ENCODE measurements around the gene SYT7. TPM values are rescaled to one million over a fixed set of nuclear protein-coding genes. Genes with fewer than 3 reads are reported as not detected.
A peak's percentile ranks its signal among the peaks of the same experiment; 100 is the strongest.

The SYT7 gene
- total and polyA plus RNA-seq, 2 of the 8 experiments (the other 6 are each of a cell fraction or from before 2014, with no cell fraction given), result 9.6 to 10.5 TPM

- no peak for FAIRE-seq
- CTCF ChIA-PET (ENCODE audit: partially characterized antibody), result interaction anchor here (0.6 to 17.1 kb wide), 25 partner anchors 8 to 135 kb away, joined by 3 to 335 read pairs (median 4); a partner anchor contains a TSS
- no peak overlapping the region for H2AFZ ChIP-seq (ENCODE audit: low read length)
- TF ChIP-seq ATF2 (IDR thresholded peaks at IDR 0.05; ENCODE audit: low read length) (no peak), TAF1 (IDR thresholded peaks at IDR 0.05; ENCODE audit: low read depth, low read length) (no peak), POLR2AphosphoS5 (IDR thresholded peaks at IDR 0.05; ENCODE audit: low read depth, low read length) (no peak), USF2 (IDR thresholded peaks at IDR 0.05; ENCODE audit: low read length) (no peak), NANOG (IDR thresholded peaks at IDR 0.05; ENCODE audit: insufficient read depth, low read depth, low read length, poor library complexity, severe bottlenecking) (no peak), JUN (IDR thresholded peaks at IDR 0.05; ENCODE audit: low read depth, low read length) (no peak), RFX5 (IDR thresholded peaks at IDR 0.05; ENCODE audit: borderline replicate concordance, low read depth, low read length) (no peak), CBX8 (IDR thresholded peaks at IDR 0.05; ENCODE audit: borderline replicate concordance, low read depth, low read length) (no peak), CEBPB (IDR thresholded peaks at IDR 0.05; ENCODE audit: low read depth, low read length) (no peak), TAF7 (optimal IDR thresholded peaks at IDR 0.05; ENCODE audit: borderline replicate concordance, low read depth, low read length) (no peak)
Measured at GRCh38 chr11:61581931-61582330, 1.1 kb upstream of the SYT7 start.

More at GRCh38 chr11:61581931-61582330, 1.1 kb upstream of the SYT7 start:
- Histone ChIP-seq H2BK120ac (replicated peaks; ENCODE audit: low read depth, low read length) (no peak overlapping the region), H4K8ac (ENCODE audit: extremely low read depth, insufficient read depth, low read length) (no peak overlapping the region), H3K4me3 (ENCODE audit: extremely low read depth in 1 of 4, insufficient read depth in 2 of 4, low read depth in 3 of 4, low read length in 4 of 4) (peak overlapping the region in 1 of 4 experiments; percentile 62; a peak in 1 of 8 replicates), H4K20me1 (replicated peaks in 1 of 2; ENCODE audit: control insufficient read depth in 1 of 2, insufficient read depth in 2 of 2, low read length in 2 of 2) (peaks cover 0 to 6% of the 10 kb centered on the region in 2 experiments), H3K4ac (replicated peaks; ENCODE audit: insufficient read length, low read depth, low read length) (peak overlapping the region; percentile 60), H3K23ac (ENCODE audit: insufficient read length) (no peak overlapping the region), H3K9ac (replicated peaks in 1 of 4; ENCODE audit: extremely low read depth in 1 of 4, low read depth in 3 of 4, low read length in 3 of 4) (no peak overlapping the region), H4K91ac (replicated peaks; ENCODE audit: insufficient read length, low read length) (peak overlapping the region; percentile 18), H3K56ac (replicated peaks; ENCODE audit: insufficient read length, low read depth, low read length) (no peak overlapping the region), H2BK15ac (ENCODE audit: low read length) (peak overlapping the region; percentile 97), H3K18ac (ENCODE audit: extremely low read depth, low read length) (peak overlapping the region; percentile 1; the same call in 1 of the 2 replicates), H3K23me2 (ENCODE audit: low read depth, low read length) (peaks cover 10% of the 10 kb centered on the region), H2BK20ac (ENCODE audit: low read length) (0 out of 2 replicates have a peak overlapping the region, but pooled peaks have one; percentile 80), H3K27ac (ENCODE audit: low read depth, low read length) (no peak overlapping the region), H4K5ac (ENCODE audit: insufficient read length, low read depth, low read length) (no peak overlapping the region), H3K4me2 (ENCODE audit: insufficient read depth in 1 of 2, low read depth in 2 of 2, low read length in 2 of 2) (peak overlapping the region in 1 of 2 experiments; percentile 61; a peak in 1 of 4 replicates), H3K79me1 (ENCODE audit: low read depth, low read length) (no peaks in the 10 kb centered on the region; the same call in 1 of the 2 replicates), H3K36me3 (ENCODE audit: control insufficient read depth in 2 of 4, insufficient read depth in 4 of 4, low read length in 3 of 4) (no peaks in the 10 kb centered on the region), H2BK12ac (ENCODE audit: low read depth, low read length) (peak overlapping the region; percentile 79; the same call in 1 of the 2 replicates), H2BK5ac (ENCODE audit: low read depth, low read length) (no peak overlapping the region), H3K27me3 (replicated peaks in 1 of 4; ENCODE audit: control insufficient read depth in 3 of 4, extremely low read depth in 1 of 4, insufficient read depth in 3 of 4, low read length in 3 of 4) (peaks cover 2 to 38% (median 30%) of the 10 kb centered on the region in 4 experiments), H3K14ac (ENCODE audit: insufficient read length) (no peak overlapping the region), H3K9me3 (ENCODE audit: insufficient read depth in 2 of 2, low read depth in 1 of 2, low read length in 1 of 2) (no peaks in the 10 kb centered on the region), H3K4me1 (replicated peaks in 1 of 4; ENCODE audit: control insufficient read depth in 3 of 4, insufficient read depth in 4 of 4, low read length in 3 of 4) (peaks cover 1 to 45% (median 34%) of the 10 kb centered on the region in 4 experiments), H3K79me2 (ENCODE audit: control insufficient read depth in 1 of 2, insufficient read depth in 2 of 2, low read length in 2 of 2) (no peaks in the 10 kb centered on the region), H2AK5ac (ENCODE audit: low read depth, low read length) (0 out of 2 replicates have a peak overlapping the region, but pooled peaks have one; percentile 65)
- 76% methylated on average over 2 of the region's 2 CpGs; no CpG with 5 or more reads in 1 of the 2 experiments for WGBS, 2 experiments (ENCODE audit: extremely low coverage in 1 of 2, insufficient coverage in 1 of 2, insufficient read length in 1 of 2, insufficient replicate concordance in 2 of 2, low coverage in 1 of 2, low lambda C conversion rate in 2 of 2, missing lambda C conversion rate in 1 of 2)
- no peak for DNase-seq (ENCODE audit: low read depth in 1 of 2, low spot score in 2 of 2)
- POLR2A ChIA-PET (ENCODE audit: partially characterized antibody), result interaction anchor here (0.7 to 0.8 kb wide), 2 partner anchors 13 to 58 kb away, joined by 3 to 4 read pairs; no protein-coding TSS in a partner anchor

All from H1 (cell line).